GM19043 (cell line): ENCODE measurements around the gene NTRK2.

ENCODE experiments used
- ATAC-seq: cut with Tn5 transposase; IDR thresholded peaks from one replicate; pipeline ENCODE4 v1.9.1; 2021; ENCODE audit warnings: low read depth; ENCODE audit not compliant: unreplicated experiment

The NTRK2 gene

GRCh38 chr9:84845956-84846900, 176.7 kb downstream of the NTRK2 start:
- ATAC-seq, result no peak

GRCh38 chr9:84846906-84847305, 177.4 kb downstream of the NTRK2 start:
- no peak for ATAC-seq

- no peak for ATAC-seq
Observed at GRCh38 chr9:84849049-84849448, 179.5 kb downstream of the NTRK2 start.

- ATAC-seq, result no peak
Observed at GRCh38 chr9:84850830-84851392, 181.4 kb downstream of the NTRK2 start.

GRCh38 chr9:84851935-84852585, 182.5 kb downstream of the NTRK2 start:
- no peak for ATAC-seq

- no peak for ATAC-seq
Observed at GRCh38 chr9:84852617-84853301, 183.2 kb downstream of the NTRK2 start.

GRCh38 chr9:84856181-84856632, 186.7 kb downstream of the NTRK2 start:
- no peak for ATAC-seq

GRCh38 chr9:84857211-84857610, 187.7 kb downstream of the NTRK2 start:
- no peak for ATAC-seq

GRCh38 chr9:84858364-84858763, 188.8 kb downstream of the NTRK2 start:
- ATAC-seq, result no peak

- ATAC-seq, result no peak
Observed at GRCh38 chr9:84860249-84861115, 191.0 kb downstream of the NTRK2 start.

- no peak for ATAC-seq
Observed at GRCh38 chr9:84861455-84861854, 191.9 kb downstream of the NTRK2 start.

GRCh38 chr9:84862308-84862707, 192.8 kb downstream of the NTRK2 start:
- no peak for ATAC-seq

- ATAC-seq, result no peak
Observed at GRCh38 chr9:84862810-84863287, 193.3 kb downstream of the NTRK2 start.

- no peak for ATAC-seq
Observed at GRCh38 chr9:84863372-84863771, 193.8 kb downstream of the NTRK2 start.

- no peak for ATAC-seq
Observed at GRCh38 chr9:84866396-84867175, 197.1 kb downstream of the NTRK2 start.

GRCh38 chr9:84867186-84867585, 197.7 kb downstream of the NTRK2 start:
- ATAC-seq, result no peak

GRCh38 chr9:84869091-84869490, 199.6 kb downstream of the NTRK2 start:
- ATAC-seq, result no peak

GRCh38 chr9:84871983-84872382, 202.5 kb downstream of the NTRK2 start:
- no peak for ATAC-seq

- ATAC-seq, result no peak
Observed at GRCh38 chr9:84874022-84874421, 204.5 kb downstream of the NTRK2 start.
